HEK293 (cell line): ENCODE data around the gene INPP1.

ENCODE experiments used
- ATF2 ChIP-seq: fragments of 450-650 bp; formaldehyde crosslinking; IDR thresholded peaks from 2 replicates; pipeline ENCODE4 v1.5.1; 2016; ENCODE audit warnings: missing biosample characterization, missing genetic modification characterization, low read depth
- FEZF1 ChIP-seq: fragments of 450-650 bp; formaldehyde crosslinking; IDR thresholded peaks from 2 replicates; pipeline ENCODE4 v1.5.1; 2016; ENCODE audit warnings: missing biosample characterization, missing genetic modification characterization
- GLI4 ChIP-seq: fragments of 450-650 bp; formaldehyde crosslinking; IDR thresholded peaks from 2 replicates; pipeline ENCODE4 v1.5.1; 2016; ENCODE audit warnings: missing biosample characterization, missing genetic modification characterization
- KLF1 ChIP-seq: fragments of 450-650 bp; formaldehyde crosslinking; IDR thresholded peaks from 2 replicates; pipeline ENCODE4 v1.5.1; 2016; ENCODE audit warnings: missing biosample characterization, missing genetic modification characterization
- KLF8 ChIP-seq: fragments of 450-650 bp; formaldehyde crosslinking; IDR thresholded peaks from 2 replicates; pipeline ENCODE4 v1.5.1; 2016; ENCODE audit warnings: missing biosample characterization, missing genetic modification characterization
- REST ChIP-seq: fragments of 450-650 bp; formaldehyde crosslinking; IDR thresholded peaks from 2 replicates; pipeline ENCODE4 v1.5.1; 2016; ENCODE audit warnings: missing biosample characterization, missing genetic modification characterization
- ZBTB1 ChIP-seq: fragments of 450-650 bp; formaldehyde crosslinking; IDR thresholded peaks from 2 replicates; pipeline ENCODE4 v1.5.1; 2016; ENCODE audit warnings: missing biosample characterization, missing genetic modification characterization
- ZBTB7A ChIP-seq: fragments of 450-650 bp; formaldehyde crosslinking; IDR thresholded peaks from 2 replicates; pipeline ENCODE4 v1.5.1; 2016; ENCODE audit warnings: low read depth, missing biosample characterization, missing genetic modification characterization
- ZBTB8A ChIP-seq: fragments of 450-650 bp; formaldehyde crosslinking; IDR thresholded peaks from 2 replicates; pipeline ENCODE4 v1.5.1; 2016; ENCODE audit warnings: missing biosample characterization, missing genetic modification characterization
- ZFHX2 ChIP-seq: fragments of 450-650 bp; formaldehyde crosslinking; conservative IDR thresholded peaks from 2 replicates; pipeline ENCODE4 v1.5.1; 2016; ENCODE audit warnings: missing biosample characterization, missing genetic modification characterization
- ZFP37 ChIP-seq: fragments of 450-650 bp; formaldehyde crosslinking; IDR thresholded peaks from 2 replicates; pipeline ENCODE4 v1.5.1; 2016; ENCODE audit warnings: missing biosample characterization, missing genetic modification characterization
- ZNF132 ChIP-seq: fragments of 450-650 bp; formaldehyde crosslinking; IDR thresholded peaks from 2 replicates; pipeline ENCODE4 v1.5.1; 2017; ENCODE audit warnings: missing biosample characterization, missing genetic modification characterization, borderline replicate concordance
- ZNF146 ChIP-seq: fragments of 450-650 bp; formaldehyde crosslinking; IDR thresholded peaks from 2 replicates; pipeline ENCODE4 v1.5.1; 2016; ENCODE audit warnings: missing biosample characterization, missing genetic modification characterization
- ZNF16 ChIP-seq: fragments of 450-650 bp; formaldehyde crosslinking; IDR thresholded peaks from 2 replicates; pipeline ENCODE4 v1.5.1; 2016; ENCODE audit warnings: low read depth, missing biosample characterization, missing genetic modification characterization
- ZNF2 ChIP-seq: fragments of 450-650 bp; formaldehyde crosslinking; IDR thresholded peaks from 2 replicates; pipeline ENCODE4 v1.5.1; 2016; ENCODE audit warnings: missing biosample characterization, missing genetic modification characterization
- ZNF202 ChIP-seq: fragments of 450-650 bp; formaldehyde crosslinking; IDR thresholded peaks from 2 replicates; pipeline ENCODE4 v1.5.1; 2016; ENCODE audit warnings: missing biosample characterization, missing genetic modification characterization, borderline replicate concordance
- ZNF292 ChIP-seq: fragments of 450-650 bp; formaldehyde crosslinking; IDR thresholded peaks from 2 replicates; pipeline ENCODE4 v1.5.1; 2016; ENCODE audit warnings: low read depth, missing biosample characterization, missing genetic modification characterization, borderline replicate concordance
- ZNF423 ChIP-seq: fragments of 450-650 bp; formaldehyde crosslinking; IDR thresholded peaks from 2 replicates; pipeline ENCODE4 v1.5.1; 2016; ENCODE audit warnings: missing biosample characterization, missing genetic modification characterization
- ZNF426 ChIP-seq: fragments of 450-650 bp; formaldehyde crosslinking; IDR thresholded peaks from 2 replicates; pipeline ENCODE4 v1.5.1; 2017; ENCODE audit warnings: missing biosample characterization, missing genetic modification characterization, mild to moderate bottlenecking, inconsistent platforms, moderate library complexity
- ZNF548 ChIP-seq: fragments of 450-650 bp; formaldehyde crosslinking; IDR thresholded peaks from 2 replicates; pipeline ENCODE4 v1.5.1; 2016; ENCODE audit warnings: missing biosample characterization, missing genetic modification characterization
- ZNF558 ChIP-seq: fragments of 450-650 bp; formaldehyde crosslinking; IDR thresholded peaks from 2 replicates; pipeline ENCODE4 v1.5.1; 2016; ENCODE audit warnings: missing biosample characterization, missing genetic modification characterization
- ZNF621 ChIP-seq: fragments of 450-650 bp; formaldehyde crosslinking; IDR thresholded peaks from 2 replicates; pipeline ENCODE4 v1.5.1; 2017; ENCODE audit warnings: missing biosample characterization, missing genetic modification characterization
- ZNF645 ChIP-seq: fragments of 450-650 bp; formaldehyde crosslinking; IDR thresholded peaks from 2 replicates; pipeline ENCODE4; 2016; ENCODE audit warnings: missing biosample characterization, missing genetic modification characterization
- ZNF677 ChIP-seq: fragments of 450-650 bp; IDR thresholded peaks from 2 replicates; pipeline ENCODE4 v1.5.0; 2018; ENCODE audit warnings: missing biosample characterization, mild to moderate bottlenecking, missing genetic modification characterization, moderate library complexity
- ZNF76 ChIP-seq: fragments of 450-650 bp; formaldehyde crosslinking; IDR thresholded peaks from 2 replicates; pipeline ENCODE4; 2016; ENCODE audit warnings: low read depth, missing biosample characterization, missing genetic modification characterization, borderline replicate concordance
- ZNF785 ChIP-seq: fragments of 450-650 bp; formaldehyde crosslinking; IDR thresholded peaks from 2 replicates; pipeline ENCODE4 v1.5.1; 2016; ENCODE audit warnings: missing biosample characterization, missing genetic modification characterization
- ZSCAN30 ChIP-seq: fragments of 450-650 bp; IDR thresholded peaks from 2 replicates; pipeline ENCODE4 v1.5.1; 2018; ENCODE audit warnings: missing biosample characterization, mild to moderate bottlenecking, missing genetic modification characterization, moderate library complexity
- TF ChIP-seq, protein P1 (sequence below): fragments of 450-650 bp; formaldehyde crosslinking; IDR thresholded peaks from 2 replicates; pipeline ENCODE4 v1.5.1; 2016; ENCODE audit warnings: missing biosample characterization, missing genetic modification characterization
- TF ChIP-seq, protein P2 (sequence below): fragments of 450-650 bp; formaldehyde crosslinking; IDR thresholded peaks from 2 replicates; pipeline ENCODE4 v1.5.1; 2016; ENCODE audit warnings: missing biosample characterization, missing genetic modification characterization, low read depth

Gene INPP1

DNA sequence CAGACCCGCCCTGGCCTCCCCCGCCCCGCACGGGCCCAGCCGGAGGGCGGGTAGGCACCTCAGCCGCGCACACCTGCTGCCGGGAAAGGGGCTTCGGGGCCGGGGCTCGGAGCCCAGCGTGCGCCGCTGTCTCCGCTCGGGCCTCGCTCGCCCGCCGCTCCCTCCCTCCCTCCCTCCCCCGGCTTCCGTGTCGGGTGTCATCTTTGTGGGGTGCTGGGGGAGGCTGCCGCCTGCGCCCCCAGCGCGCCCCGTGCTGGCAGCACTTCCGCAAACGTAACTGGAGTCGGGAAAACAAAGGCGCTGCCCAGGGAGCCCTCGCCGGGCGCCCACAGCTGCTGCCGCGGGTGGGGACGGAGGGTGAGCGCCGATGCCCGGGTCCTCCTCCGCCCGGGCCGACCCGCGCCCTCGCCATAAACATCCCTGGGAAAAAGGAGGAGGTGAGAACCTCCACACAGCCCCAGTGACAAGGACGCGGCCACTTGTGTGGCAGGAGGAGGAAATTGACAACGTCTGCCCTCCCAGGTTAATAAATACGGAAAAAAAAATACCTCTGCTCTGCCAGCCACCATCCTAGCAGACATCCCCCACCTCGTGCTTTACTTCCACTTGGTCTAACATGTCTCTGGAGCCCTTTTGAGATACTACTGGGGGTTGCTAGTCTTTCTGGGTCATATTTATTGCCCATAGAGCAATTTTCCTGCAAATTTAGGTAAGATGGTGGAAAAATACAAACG, 65.3 kb downstream of the INPP1 start (continued):
- TF ChIP-seq ZFHX2 (tag by site-specific recombination), result peak; percentile 87
- TF ChIP-seq FEZF1 (tag by site-specific recombination), result no peak
- no peak for TF ChIP-seq ZNF132 (tag by site-specific recombination)
- TF ChIP-seq ZNF16 (tag by site-specific recombination), result no peak
- no peak for TF ChIP-seq ZNF146
- no peak for TF ChIP-seq ZFP37 (tag by site-specific recombination)
- TF ChIP-seq ZBTB8A, result peak; percentile 91
- TF ChIP-seq ZBTB7A (tag by site-specific recombination), result no peak
- TF ChIP-seq, protein P1, sequence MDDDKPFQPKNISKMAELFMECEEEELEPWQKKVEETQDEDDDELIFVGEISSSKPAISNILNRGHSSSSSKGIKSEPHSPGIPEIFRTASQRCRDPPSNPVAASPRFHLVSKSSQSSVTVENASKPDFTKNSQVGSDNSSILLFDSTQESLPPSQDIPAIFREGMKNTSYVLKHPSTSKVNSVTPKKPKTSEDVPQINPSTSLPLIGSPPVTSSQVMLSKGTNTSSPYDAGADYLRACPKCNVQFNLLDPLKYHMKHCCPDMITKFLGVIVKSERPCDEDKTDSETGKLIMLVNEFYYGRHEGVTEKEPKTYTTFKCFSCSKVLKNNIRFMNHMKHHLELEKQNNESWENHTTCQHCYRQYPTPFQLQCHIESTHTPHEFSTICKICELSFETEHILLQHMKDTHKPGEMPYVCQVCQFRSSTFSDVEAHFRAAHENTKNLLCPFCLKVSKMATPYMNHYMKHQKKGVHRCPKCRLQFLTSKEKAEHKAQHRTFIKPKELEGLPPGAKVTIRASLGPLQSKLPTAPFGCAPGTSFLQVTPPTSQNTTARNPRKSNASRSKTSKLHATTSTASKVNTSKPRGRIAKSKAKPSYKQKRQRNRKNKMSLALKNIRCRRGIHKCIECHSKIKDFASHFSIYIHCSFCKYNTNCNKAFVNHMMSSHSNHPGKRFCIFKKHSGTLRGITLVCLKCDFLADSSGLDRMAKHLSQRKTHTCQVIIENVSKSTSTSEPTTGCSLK (tag by site-specific recombination), result no peak
- TF ChIP-seq REST (tag by site-specific recombination), result no peak
- TF ChIP-seq, protein P2, sequence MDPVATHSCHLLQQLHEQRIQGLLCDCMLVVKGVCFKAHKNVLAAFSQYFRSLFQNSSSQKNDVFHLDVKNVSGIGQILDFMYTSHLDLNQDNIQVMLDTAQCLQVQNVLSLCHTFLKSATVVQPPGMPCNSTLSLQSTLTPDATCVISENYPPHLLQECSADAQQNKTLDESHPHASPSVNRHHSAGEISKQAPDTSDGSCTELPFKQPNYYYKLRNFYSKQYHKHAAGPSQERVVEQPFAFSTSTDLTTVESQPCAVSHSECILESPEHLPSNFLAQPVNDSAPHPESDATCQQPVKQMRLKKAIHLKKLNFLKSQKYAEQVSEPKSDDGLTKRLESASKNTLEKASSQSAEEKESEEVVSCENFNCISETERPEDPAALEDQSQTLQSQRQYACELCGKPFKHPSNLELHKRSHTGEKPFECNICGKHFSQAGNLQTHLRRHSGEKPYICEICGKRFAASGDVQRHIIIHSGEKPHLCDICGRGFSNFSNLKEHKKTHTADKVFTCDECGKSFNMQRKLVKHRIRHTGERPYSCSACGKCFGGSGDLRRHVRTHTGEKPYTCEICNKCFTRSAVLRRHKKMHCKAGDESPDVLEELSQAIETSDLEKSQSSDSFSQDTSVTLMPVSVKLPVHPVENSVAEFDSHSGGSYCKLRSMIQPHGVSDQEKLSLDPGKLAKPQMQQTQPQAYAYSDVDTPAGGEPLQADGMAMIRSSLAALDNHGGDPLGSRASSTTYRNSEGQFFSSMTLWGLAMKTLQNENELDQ (tag by site-specific recombination), result no peak
- TF ChIP-seq GLI4 (tag by site-specific recombination), result no peak
- TF ChIP-seq ZSCAN30, result no peak
- peak; percentile 80 for TF ChIP-seq ZNF423 (tag by site-specific recombination)
- no peak for TF ChIP-seq ZNF548 (tag by site-specific recombination)
- TF ChIP-seq ZNF621 (tag by site-specific recombination), result no peak
- TF ChIP-seq ZNF76 (tag by site-specific recombination), result peak; percentile 60; the same call in 1 of the 2 replicates
- TF ChIP-seq KLF8 (tag by site-specific recombination), result peak; percentile 34; the same call in 1 of the 2 replicates
- TF ChIP-seq ZNF292, result no peak
- no peak for TF ChIP-seq ZNF426 (tag by site-specific recombination)
- no peak for TF ChIP-seq ZNF558
- no peak for TF ChIP-seq KLF1 (tag by site-specific recombination)
- TF ChIP-seq ATF2 (tag by site-specific recombination), result no peak
- no peak for TF ChIP-seq ZNF202 (tag by site-specific recombination)
- no peak for TF ChIP-seq ZNF2 (tag by site-specific recombination)
- no peak for TF ChIP-seq ZNF677 (tag by site-specific recombination)
- TF ChIP-seq ZNF785, result no peak
- no peak for TF ChIP-seq ZBTB1
- TF ChIP-seq ZNF645, result no peak
